HepG2 (cell line): ENCODE data around the gene GRIN2C. TPM values are rescaled to one million over a fixed set of nuclear protein-coding genes. Genes with fewer than 3 reads are reported as not detected.

Source experiments
- ATAC-seq: fragments of 200-7000 bp; cut with Tn5 transposase; 3 replicates; pipeline ENCODE4 v1.9.1; 2020; ENCODE audit warnings: mild to moderate bottlenecking, moderate library complexity
- BruUV-seq: library from RNA; stranded (reverse); fragments of 400-500 nt; replicated peaks from 2 replicates; lab custom pipeline; 2021; lab: Mats Ljungman, UMichigan
- CTCF ChIA-PET: fragments of 300-600 bp; formaldehyde crosslinking; extraction: SDS; loops from one replicate; lab custom pipeline; 2021; ENCODE audit warnings: low total read pairs, inconsistent platforms, low intra/inter-chr PET ratio; lab: Yijun Ruan, JAX
- POLR2A ChIA-PET: fragments of 350-600 bp; sonication (Branson Sonifier 250); formaldehyde crosslinking; loops from one replicate; lab custom pipeline; 2020; ENCODE audit warnings: antibody characterized with exemption, inconsistent platforms; lab: Yijun Ruan, JAX
- DNase-seq: peaks from one replicate; pipeline ENCODE4 v3.0.0-alpha.2; 2015; ENCODE audit warnings: low spot score
- FAIRE-seq: peaks from 3 replicates; lab custom pipeline; 2011; peaks lifted over from hg19 to GRCh38; lab: Jason Lieb, UNC
- H2AFZ ChIP-seq: one replicate; pipeline ENCODE4 v1.6.1; 2011; ENCODE audit warnings: low read length, inconsistent platforms
- H3K27ac ChIP-seq: fragments of 300-600 bp; 3 replicates; pipeline ENCODE4 v1.8.0; 2011; ENCODE audit warnings: mixed run types, mild to moderate bottlenecking, mixed read lengths, low read length, inconsistent platforms; ENCODE audit not compliant: insufficient read depth; ENCODE audit errors: extremely low read length
- H3K27me3 ChIP-seq, 2 experiments: fragments of 200-600 bp in 1 of 2; 2 replicates in 1 of 2; 3 replicates in 1 of 2; pipeline versions ENCODE4 v1.6.0 to v1.8.0; 2011; ENCODE audit warnings: low read length in 2 of 2, mild to moderate bottlenecking in 2 of 2, moderate library complexity in 2 of 2, inconsistent platforms in 1 of 2; ENCODE audit not compliant: insufficient read depth in 2 of 2, control insufficient read depth in 1 of 2
- H3K36me3 ChIP-seq, 2 experiments: fragments of 200-600 bp in 1 of 2; replicated peaks in 1 of 2; 2 replicates in 1 of 2; 3 replicates in 1 of 2; pipeline versions ENCODE4 v1.5.1 to v1.8.0; 2011; ENCODE audit warnings: low read length in 2 of 2, inconsistent platforms in 1 of 2; ENCODE audit not compliant: insufficient read depth in 2 of 2, control insufficient read depth in 1 of 2
- H3K4me1 ChIP-seq: 2 replicates; pipeline ENCODE4 v1.5.1; 2012; ENCODE audit warnings: low read length, inconsistent platforms; ENCODE audit not compliant: insufficient read depth
- H3K4me2 ChIP-seq: 2 replicates; pipeline ENCODE4 v1.6.0; 2011; ENCODE audit warnings: low read depth, low read length, inconsistent platforms
- H3K4me3 ChIP-seq, 3 experiments: fragments of 200-600 bp in 1 of 3; sonication (generic), shearing (Covaris generic) in 1 of 3; replicated peaks in 1 of 3; 2 replicates each; pipeline ENCODE4 v1.5.1; 2011 to 2016; ENCODE audit warnings: low read length in 3 of 3, inconsistent platforms in 2 of 3, low read depth in 2 of 3, mild to moderate bottlenecking in 2 of 3, control low read depth in 1 of 3, mixed read lengths in 1 of 3; ENCODE audit not compliant: insufficient read depth in 1 of 3
- H3K79me2 ChIP-seq: one replicate; pipeline ENCODE4 v1.6.1; 2011; ENCODE audit warnings: low read length, inconsistent platforms; ENCODE audit not compliant: insufficient read depth
- H3K9ac ChIP-seq: 2 replicates; pipeline ENCODE4 v1.6.0; 2011; ENCODE audit warnings: mild to moderate bottlenecking, low read depth, low read length, inconsistent platforms; ENCODE audit not compliant: insufficient read depth
- H3K9me3 ChIP-seq: 2 replicates; pipeline ENCODE4 v1.5.1; 2012; ENCODE audit warnings: mild to moderate bottlenecking, low read length
- H4K20me1 ChIP-seq: 2 replicates; pipeline ENCODE4 v1.6.0; 2011; ENCODE audit warnings: inconsistent platforms, mild to moderate bottlenecking, low read length, moderate library complexity; ENCODE audit not compliant: insufficient read depth
- AKAP8 ChIP-seq: sonication (generic); formaldehyde crosslinking; IDR thresholded peaks from 2 replicates; pipeline ENCODE4 v1.5.1; 2020; ENCODE audit warnings: mild to moderate bottlenecking, missing genetic modification reagents
- DNMT1 ChIP-seq: sonication (generic); formaldehyde crosslinking; IDR thresholded peaks from 2 replicates; pipeline ENCODE4 v1.5.1; 2020; ENCODE audit warnings: mild to moderate bottlenecking, missing genetic modification reagents
- FOXK2 ChIP-seq: fragments of 450-650 bp; IDR thresholded peaks from 2 replicates; pipeline ENCODE4 v1.6.1; 2016
- GPBP1L1 ChIP-seq: sonication (generic); formaldehyde crosslinking; IDR thresholded peaks from 2 replicates; pipeline ENCODE4 v1.5.0; 2020; ENCODE audit warnings: mild to moderate bottlenecking, missing genetic modification reagents
- HIC2 ChIP-seq: sonication (generic); formaldehyde crosslinking; IDR thresholded peaks from 2 replicates; pipeline ENCODE4 v1.9.0; 2022; ENCODE audit warnings: low read depth, missing genetic modification reagents
- KDM6A ChIP-seq: IDR thresholded peaks from 2 replicates; pipeline ENCODE4 v1.6.1; 2016; ENCODE audit warnings: low read depth
- KMT2B ChIP-seq: IDR thresholded peaks from 2 replicates; pipeline ENCODE4 v1.6.1; 2016; ENCODE audit warnings: missing genetic modification reagents, missing compliant biosample characterization
- MTA1 ChIP-seq: sonication (generic); formaldehyde crosslinking; IDR thresholded peaks from 2 replicates; pipeline ENCODE4 v1.4.0; 2020; ENCODE audit warnings: missing genetic modification reagents, mild to moderate bottlenecking, borderline replicate concordance
- RNF219 ChIP-seq: sonication (generic); formaldehyde crosslinking; IDR thresholded peaks from 2 replicates; pipeline ENCODE4 v1.5.0; 2020; ENCODE audit warnings: mild to moderate bottlenecking, missing genetic modification reagents
- SMAD9 ChIP-seq: sonication (generic); formaldehyde crosslinking; IDR thresholded peaks from 2 replicates; pipeline ENCODE4 v1.5.1; 2020; ENCODE audit warnings: mild to moderate bottlenecking, missing genetic modification reagents
- ZBTB42 ChIP-seq: sonication (generic); formaldehyde crosslinking; IDR thresholded peaks from 2 replicates; pipeline ENCODE4 v1.5.0; 2020; ENCODE audit warnings: mild to moderate bottlenecking, missing genetic modification reagents
- ZNF317 ChIP-seq: sonication (generic); formaldehyde crosslinking; IDR thresholded peaks from 2 replicates; pipeline ENCODE4 v1.5.0; 2020; ENCODE audit warnings: mild to moderate bottlenecking, missing genetic modification reagents
- ZUFSP ChIP-seq: sonication (generic); formaldehyde crosslinking; IDR thresholded peaks from 2 replicates; pipeline ENCODE4 v1.9.0; 2021; ENCODE audit warnings: missing genetic modification reagents, mild to moderate bottlenecking, borderline replicate concordance
- WGBS: methylation state at CpG from one replicate; pipeline ENCODE4 v1.1.6; 2017; ENCODE audit warnings: low lambda C conversion rate; 5-methylcytosine and 5-hydroxymethylcytosine counted together
- in situ Hi-C: cut with HindIII; loops from 2 replicates; pipeline ENCODE4 v1.10.0; 2017; ENCODE audit warnings: low pct_unique_long_range_greater_than_20kb; ENCODE audit not compliant: extremely low pct_ligation_motif_present
- intact Hi-C: fragments of 100-400 bp; cut with micrococcal nuclease; formaldehyde crosslinking; loops from one replicate; pipeline ENCODE4 v1.10.0; 2022; ENCODE audit not compliant: unreplicated experiment
- polyA plus RNA-seq, 8 experiments: library from polyadenylated mRNA; depleted of rRNA in 3 of 8; stranded (reverse) in 7 of 8; unstranded in 1 of 8; fragments of >200 nt; fragmentation: Illumina TruSeq in 4 of 8; extraction: Trizol in 4 of 8; gene quantifications; 2 replicates each; pipeline versions ENCODE4 v1.2.1 to v1.2.3, GENCODE V29; 2011 to 2016; ENCODE audit warnings: low read depth in 4 of 8, missing spikeins in 1 of 8, mixed read lengths in 1 of 8; ENCODE audit not compliant: insufficient read depth in 1 of 8
- total RNA-seq, 5 experiments: library from RNA; depleted of rRNA; stranded (reverse); fragments of >200 nt; fragmentation: Illumina TruSeq; extraction: Trizol; gene quantifications; 2 replicates each; pipeline ENCODE4 v1.2.3, GENCODE V29; 2016; ENCODE audit warnings: low read depth in 1 of 5
- TF ChIP-seq, protein P1 (sequence below): sonication (generic); formaldehyde crosslinking; IDR thresholded peaks from 2 replicates; pipeline ENCODE4 v1.8.1; 2023; ENCODE audit warnings: mild to moderate bottlenecking, inconsistent platforms, moderate library complexity, missing genetic modification reagents, borderline replicate concordance

Gene GRIN2C
- total and polyA plus RNA-seq, 2 of the 13 experiments (the other 11 are each of a cell fraction or from before 2014, with no cell fraction given), result 0.03 to 0.11 TPM

- H4K20me1 ChIP-seq, result no peaks in the 10 kb centered on the region
- H2AFZ ChIP-seq, result no peak overlapping the region
- no peak overlapping the region for H3K9ac ChIP-seq
- H3K79me2 ChIP-seq, result no peaks in the 10 kb centered on the region
- H3K4me3 ChIP-seq, result no peak overlapping the region
- peaks cover 14 to 53% of the 10 kb centered on the region in 2 experiments for H3K27me3 ChIP-seq
- FAIRE-seq (no peak), ATAC-seq (no peak; the same call in 2 of the 3 replicates), DNase-seq (no peak)
- no peak overlapping the region for H3K4me2 ChIP-seq
- H3K4me1 ChIP-seq, result no peaks in the 10 kb centered on the region
- H3K27ac ChIP-seq, result no peak overlapping the region
- BruUV-seq, result no TSS peak
- TF ChIP-seq DNMT1 (CRISPR knock-in tag), result no peak
- no peak for TF ChIP-seq ZBTB42
- no peak for TF ChIP-seq ZNF317 (CRISPR knock-in tag)
- TF ChIP-seq, protein P1, sequence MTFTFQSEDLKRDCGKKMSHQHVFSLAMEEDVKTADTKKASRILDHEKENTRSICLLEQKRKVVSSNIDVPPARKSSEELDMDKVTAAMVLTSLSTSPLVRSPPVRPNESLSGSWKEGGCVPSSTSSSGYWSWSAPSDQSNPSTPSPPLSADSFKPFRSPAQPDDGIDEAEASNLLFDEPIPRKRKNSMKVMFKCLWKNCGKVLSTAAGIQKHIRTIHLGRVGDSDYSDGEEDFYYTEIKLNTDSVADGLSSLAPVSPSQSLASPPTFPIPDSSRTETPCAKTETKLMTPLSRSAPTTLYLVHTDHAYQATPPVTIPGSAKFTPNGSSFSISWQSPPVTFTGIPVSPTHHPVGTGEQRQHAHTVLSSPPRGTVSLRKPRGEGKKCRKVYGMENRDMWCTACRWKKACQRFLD (CRISPR knock-in tag), result no peak
- TF ChIP-seq GPBP1L1 (CRISPR knock-in tag), result no peak
- no peak for TF ChIP-seq KDM6A (CRISPR knock-in tag)
- no peak for TF ChIP-seq RNF219 (CRISPR knock-in tag)
- TF ChIP-seq ZUFSP (CRISPR knock-in tag), result no peak
- TF ChIP-seq HIC2 (CRISPR knock-in tag), result no peak
- TF ChIP-seq KMT2B (CRISPR knock-in tag), result no peak
- TF ChIP-seq AKAP8 (CRISPR knock-in tag), result no peak
- no peak for TF ChIP-seq SMAD9 (CRISPR knock-in tag)
- TF ChIP-seq FOXK2, result no peak
- TF ChIP-seq MTA1 (CRISPR knock-in tag), result no peak
- no peaks in the 10 kb centered on the region for H3K9me3 ChIP-seq
- POLR2A ChIA-PET, result no interaction called here
- in situ Hi-C loops (no loop called here), intact Hi-C loops (no loop called here)
- 3% methylated on average over 4 of the region's 6 CpGs for WGBS
- H3K36me3 ChIP-seq, result no peaks in the 10 kb centered on the region
- CTCF ChIA-PET, result no interaction called here
These were observed 44.0 kb upstream of the GRIN2C start for GRCh38 chr17:74903671-74904070.
